H1 (cell line): ENCODE measurements around the gene PRR5. TPM values are rescaled to one million over a fixed set of nuclear protein-coding genes. Genes with fewer than 3 reads are reported as not detected.

Experiments
- CTCF ChIA-PET: fragments of 300-600 bp; sonication (Branson Sonifier 250); formaldehyde crosslinking; loops from one replicate; lab custom pipeline; 2021; ENCODE audit not compliant: partially characterized antibody; lab: Charles Lee
- POLR2A ChIA-PET: fragments of 300-600 bp; sonication (Branson Sonifier 250); formaldehyde crosslinking; loops from one replicate; lab custom pipeline; 2021; ENCODE audit warnings: inconsistent platforms; ENCODE audit not compliant: partially characterized antibody; lab: Charles Lee
- DNase-seq, 2 experiments: peaks; one replicate each; pipeline versions ENCODE4 v3.0.0 to v3.0.0-alpha.2; 2010 to 2022; ENCODE audit warnings: low spot score in 2 of 2, low read depth in 1 of 2, mixed read lengths in 1 of 2
- FAIRE-seq: peaks from 2 replicates; lab custom pipeline; 2011; peaks lifted over from hg19 to GRCh38; lab: Jason Lieb, UNC
- H2AFZ ChIP-seq: 2 replicates; pipeline ENCODE4 v1.8.1; 2012; ENCODE audit warnings: low read length, inconsistent platforms
- H2AK5ac ChIP-seq: 2 replicates; pipeline ENCODE4 v1.6.1; 2013; ENCODE audit warnings: low read depth, low read length
- H2BK120ac ChIP-seq: replicated peaks from 2 replicates; pipeline ENCODE3; 2013; ENCODE audit warnings: low read depth, low read length, inconsistent platforms
- H2BK12ac ChIP-seq: 2 replicates; pipeline ENCODE4 v1.6.1; 2013; ENCODE audit warnings: low read depth, low read length
- H2BK15ac ChIP-seq: 2 replicates; pipeline ENCODE4 v1.6.1; 2013; ENCODE audit warnings: low read length
- H2BK20ac ChIP-seq: 2 replicates; pipeline ENCODE4 v1.6.1; 2013; ENCODE audit warnings: low read length
- H2BK5ac ChIP-seq: 2 replicates; pipeline ENCODE4 v1.6.1; 2013; ENCODE audit warnings: low read depth, low read length
- H3K14ac ChIP-seq: 2 replicates; pipeline ENCODE4 v1.6.1; 2013; ENCODE audit warnings: inconsistent platforms; ENCODE audit not compliant: insufficient read length
- H3K18ac ChIP-seq: 2 replicates; pipeline ENCODE4 v1.6.1; 2013; ENCODE audit warnings: low read length; ENCODE audit errors: extremely low read depth
- H3K23ac ChIP-seq: 2 replicates; pipeline ENCODE4 v1.6.1; 2013; ENCODE audit warnings: inconsistent platforms; ENCODE audit not compliant: insufficient read length
- H3K23me2 ChIP-seq: 2 replicates; pipeline ENCODE4 v1.6.1; 2013; ENCODE audit warnings: low read depth, low read length
- H3K27ac ChIP-seq: 2 replicates; pipeline ENCODE4 v1.6.1; 2011; ENCODE audit warnings: low read depth, low read length, inconsistent platforms
- H3K27me3 ChIP-seq, 4 experiments: replicated peaks in 1 of 4; 1 replicate in 1 of 4; 2 replicates in 3 of 4; pipeline versions ENCODE4 v1.6.1 to v1.8.1; 2011 to 2013; ENCODE audit warnings: low read length in 3 of 4, mild to moderate bottlenecking in 3 of 4, inconsistent platforms in 2 of 4, mixed read lengths in 2 of 4, moderate library complexity in 1 of 4; ENCODE audit not compliant: control insufficient read depth in 3 of 4, insufficient read depth in 3 of 4; ENCODE audit errors: extremely low read depth in 1 of 4
- H3K36me3 ChIP-seq, 4 experiments: 2 replicates each; pipeline versions ENCODE4 v1.6.1 to v1.8.1; 2011 to 2013; ENCODE audit warnings: mild to moderate bottlenecking in 4 of 4, low read length in 3 of 4, moderate library complexity in 2 of 4, control low read depth in 1 of 4, inconsistent platforms in 1 of 4; ENCODE audit not compliant: insufficient read depth in 4 of 4, control insufficient read depth in 2 of 4
- H3K4ac ChIP-seq: replicated peaks from 2 replicates; pipeline ENCODE3; 2013; ENCODE audit warnings: low read length, low read depth, mixed read lengths, inconsistent platforms; ENCODE audit not compliant: insufficient read length
- H3K4me1 ChIP-seq, 4 experiments: replicated peaks in 1 of 4; 1 replicate in 1 of 4; 2 replicates in 3 of 4; pipeline versions ENCODE4 v1.6.1 to v1.8.1; 2011 to 2013; ENCODE audit warnings: low read length in 3 of 4, inconsistent platforms in 2 of 4, mixed read lengths in 1 of 4; ENCODE audit not compliant: insufficient read depth in 4 of 4, control insufficient read depth in 3 of 4
- H3K4me2 ChIP-seq, 2 experiments: 2 replicates each; pipeline versions ENCODE4 v1.6.1 to v1.8.1; 2011 to 2013; ENCODE audit warnings: low read depth in 2 of 2, low read length in 2 of 2, control low read depth in 1 of 2, inconsistent platforms in 1 of 2, mild to moderate bottlenecking in 1 of 2; ENCODE audit not compliant: insufficient read depth in 1 of 2
- H3K4me3 ChIP-seq, 4 experiments: fragments of 200-600, 300-600 bp in 1 of 4; sonication (generic), shearing (Covaris generic), sonication (Bioruptor Twin) in 1 of 4; 2 replicates each; pipeline versions ENCODE4 v1.5.1 to v1.8.1; 2011 to 2016; ENCODE audit warnings: low read length in 4 of 4, low read depth in 3 of 4, control low read depth in 2 of 4, inconsistent platforms in 2 of 4, mild to moderate bottlenecking in 2 of 4, mixed read lengths in 1 of 4, moderate library complexity in 1 of 4; ENCODE audit not compliant: insufficient read depth in 2 of 4; ENCODE audit errors: extremely low read depth in 1 of 4
- H3K56ac ChIP-seq: replicated peaks from 2 replicates; pipeline ENCODE3; 2013; ENCODE audit warnings: low read depth, mild to moderate bottlenecking, mixed read lengths, low read length, inconsistent platforms; ENCODE audit not compliant: insufficient read length
- H3K79me1 ChIP-seq: 2 replicates; pipeline ENCODE4 v1.6.1; 2013; ENCODE audit warnings: low read depth, low read length, control low read depth
- H3K79me2 ChIP-seq, 2 experiments: 2 replicates each; pipeline versions ENCODE4 v1.6.1 to v1.8.1; 2012 to 2013; ENCODE audit warnings: low read length in 2 of 2, mild to moderate bottlenecking in 2 of 2, inconsistent platforms in 1 of 2; ENCODE audit not compliant: insufficient read depth in 2 of 2, control insufficient read depth in 1 of 2
- H3K9ac ChIP-seq, 4 experiments: replicated peaks in 1 of 4; 1 replicate in 1 of 4; 2 replicates in 3 of 4; pipeline versions ENCODE4 v1.6.1 to v1.8.1; 2011 to 2013; ENCODE audit warnings: low read depth in 3 of 4, low read length in 3 of 4, control low read depth in 2 of 4, mild to moderate bottlenecking in 2 of 4, moderate library complexity in 2 of 4, inconsistent platforms in 1 of 4; ENCODE audit errors: extremely low read depth in 1 of 4
- H3K9me3 ChIP-seq, 2 experiments: 2 replicates each; pipeline versions ENCODE4 v1.6.1 to v1.8.1; 2012 to 2013; ENCODE audit warnings: mild to moderate bottlenecking in 2 of 2, moderate library complexity in 2 of 2, control low read depth in 1 of 2, inconsistent platforms in 1 of 2, low read depth in 1 of 2, low read length in 1 of 2, mixed read lengths in 1 of 2; ENCODE audit not compliant: insufficient read depth in 2 of 2
- H4K20me1 ChIP-seq, 2 experiments: replicated peaks in 1 of 2; 2 replicates each; pipeline versions ENCODE3 to v1.8.1; 2011 to 2013; ENCODE audit warnings: inconsistent platforms in 2 of 2, low read length in 2 of 2, mild to moderate bottlenecking in 1 of 2; ENCODE audit not compliant: insufficient read depth in 2 of 2, control insufficient read depth in 1 of 2
- H4K5ac ChIP-seq: 2 replicates; pipeline ENCODE4 v1.6.1; 2013; ENCODE audit warnings: low read length, low read depth, mixed read lengths, inconsistent platforms; ENCODE audit not compliant: insufficient read length
- H4K8ac ChIP-seq: 2 replicates; pipeline ENCODE4 v1.8.0; 2013; ENCODE audit warnings: mild to moderate bottlenecking, moderate library complexity, low read length, inconsistent platforms; ENCODE audit not compliant: insufficient read depth; ENCODE audit errors: extremely low read depth
- H4K91ac ChIP-seq: replicated peaks from 2 replicates; pipeline ENCODE3; 2013; ENCODE audit warnings: low read length, mixed read lengths, inconsistent platforms; ENCODE audit not compliant: insufficient read length
- ASH2L ChIP-seq: fragments of 200-600, 300-600 bp; sonication (generic); IDR thresholded peaks from one replicate; pipeline ENCODE4 v1.7.1; 2017; ENCODE audit warnings: low read length
- CREB1 ChIP-seq: IDR thresholded peaks from 2 replicates; pipeline ENCODE4 v1.6.1; 2012; ENCODE audit warnings: inconsistent platforms
- GABPA ChIP-seq: IDR thresholded peaks from 2 replicates; pipeline ENCODE4 v1.6.1; 2011; ENCODE audit warnings: mild to moderate bottlenecking, low read length, moderate library complexity, borderline replicate concordance; ENCODE audit not compliant: insufficient read depth
- HDAC6 ChIP-seq: IDR thresholded peaks from one replicate; pipeline ENCODE4 v1.7.1; 2012; ENCODE audit warnings: low read depth, mild to moderate bottlenecking, inconsistent platforms, low read length, moderate library complexity
- RBBP5 ChIP-seq: IDR thresholded peaks from 2 replicates; pipeline ENCODE4 v1.7.1; 2012; ENCODE audit warnings: low read depth, mild to moderate bottlenecking, inconsistent platforms, low read length, moderate library complexity, borderline replicate concordance
- RNF2 ChIP-seq: fragments of 200-900, 300-1000 bp; sonication (generic); IDR thresholded peaks from 2 replicates; pipeline ENCODE4 v1.7.1; 2016; ENCODE audit warnings: borderline replicate concordance, low read depth, mild to moderate bottlenecking, antibody characterized with exemption, low read length; ENCODE audit not compliant: poor library complexity, severe bottlenecking; ENCODE audit errors: missing control alignments
- SP4 ChIP-seq: IDR thresholded peaks from 2 replicates; pipeline ENCODE4 v1.6.1; 2012; ENCODE audit warnings: low read length, inconsistent platforms
- TCF12 ChIP-seq: IDR thresholded peaks from 2 replicates; pipeline ENCODE4 v1.6.1; 2011; ENCODE audit warnings: low read depth, mild to moderate bottlenecking, low read length
- WGBS, 2 experiments: shearing (Covaris generic) in 1 of 2; methylation state at CpG; one replicate each; pipeline versions ENCODE4 v1.1.6 to v1.1.7; 2013 to 2015; ENCODE audit warnings: low lambda C conversion rate in 2 of 2, mixed read lengths in 2 of 2, inconsistent platforms in 1 of 2, low coverage in 1 of 2, missing lambda C conversion rate in 1 of 2; ENCODE audit not compliant: insufficient replicate concordance in 2 of 2, insufficient coverage in 1 of 2, insufficient read length in 1 of 2; ENCODE audit errors: extremely low coverage in 1 of 2, missing lambda C conversion rate in 1 of 2; 5-methylcytosine and 5-hydroxymethylcytosine counted together
- polyA plus RNA-seq, 7 experiments: library from polyadenylated mRNA; depleted of rRNA in 3 of 7; stranded (reverse) in 5 of 7; unstranded in 2 of 7; fragments of >200 nt in 5 of 7; fragments of 200-250 nt in 2 of 7; gene quantifications; 1 replicate in 5 of 7; 2 replicates in 1 of 7; 4 replicates in 1 of 7; pipeline versions ENCODE4 v1.2.1 to v1.2.3, GENCODE V29; 2011 to 2013; ENCODE audit warnings: missing spikeins in 2 of 7, mixed read lengths in 2 of 7
- total RNA-seq: library from RNA; stranded (reverse); fragmentation: NEBNext Ultra II Directional; extraction: Animal tissue kit (Norgen Biotek cat#: 25700); gene quantifications from 2 replicates; pipeline ENCODE4 v1.2.1, GENCODE V29; 2021

Gene PRR5
- total and polyA plus RNA-seq, 2 of the 8 experiments (the other 6 are each of a cell fraction or from before 2014, with no cell fraction given) = 16.5 to 25.7 TPM

GRCh38 chr22:44692662-44693007 lies 9.4 kb upstream of the PRR5 start:
- no peak overlapping the region for H3K4me2 ChIP-seq
- ChIA-PET POLR2A (interaction anchor here (0.8 kb wide), 1 partner anchor 60 kb away, joined by 3 read pairs; the partner anchor contains the start of gene ARHGAP8), CTCF (interaction anchor here (1.1 to 2.2 kb wide), 4 partner anchors 8 to 46 kb away, joined by 3 to 8 read pairs (median 4); no protein-coding TSS in a partner anchor)
- H3K4me1 ChIP-seq = no peaks in the 10 kb centered on the region
- no peak overlapping the region for H2BK120ac ChIP-seq
- H3K4ac ChIP-seq = no peak overlapping the region
- no peaks in the 10 kb centered on the region for H3K79me1 ChIP-seq
- FAIRE-seq (no peak), DNase-seq (no peak)
- no peak overlapping the region for H4K91ac ChIP-seq
- H3K27me3 ChIP-seq = no peaks in the 10 kb centered on the region; a peak in 1 of 7 replicates
- no peaks in the 10 kb centered on the region for H4K20me1 ChIP-seq
- H3K23ac ChIP-seq = no peak overlapping the region
- no peak overlapping the region for H3K9ac ChIP-seq
- H4K8ac ChIP-seq = no peak overlapping the region
- no peak overlapping the region for H2BK12ac ChIP-seq
- H2BK20ac ChIP-seq = no peak overlapping the region
- H2AFZ ChIP-seq = no peak overlapping the region
- no peak overlapping the region for H4K5ac ChIP-seq
- H3K27ac ChIP-seq = no peak overlapping the region
- no peak overlapping the region for H3K14ac ChIP-seq
- H2AK5ac ChIP-seq = no peak overlapping the region
- no peaks in the 10 kb centered on the region for H3K9me3 ChIP-seq
- H3K4me3 ChIP-seq = no peak overlapping the region
- H3K23me2 ChIP-seq = no peaks in the 10 kb centered on the region
- no peak overlapping the region for H3K18ac ChIP-seq
- 84% methylated on average over 11 of the region's 11 CpGs; no CpG with 5 or more reads in 1 of the 2 experiments for WGBS, 2 experiments
- no peaks in the 10 kb centered on the region for H3K36me3 ChIP-seq
- no peak for TF ChIP-seq RNF2
- no peak for TF ChIP-seq ASH2L
- no peak for TF ChIP-seq HDAC6
- no peak for TF ChIP-seq SP4
- TF ChIP-seq RBBP5 = no peak
- no peak for TF ChIP-seq GABPA
- TF ChIP-seq TCF12 = no peak
- no peak for TF ChIP-seq CREB1
- H3K56ac ChIP-seq = no peak overlapping the region
- no peaks in the 10 kb centered on the region for H3K79me2 ChIP-seq
- H2BK15ac ChIP-seq = no peak overlapping the region
- no peak overlapping the region for H2BK5ac ChIP-seq
